SKM-1 (cell line): Measurements from ENCODE around the gene CD68.
"Not testable (repeated sequence)": the region's sequence is repeated elsewhere in the genome, so short reads cannot be mapped to it uniquely, and the experiment has no call there.

Experiments used
- DNase-seq: peaks from one replicate; lab custom pipeline; 2025; ENCODE audit not compliant: unreplicated experiment; lab: John Stamatoyannopoulos, UW

CD68 gene

DNA sequence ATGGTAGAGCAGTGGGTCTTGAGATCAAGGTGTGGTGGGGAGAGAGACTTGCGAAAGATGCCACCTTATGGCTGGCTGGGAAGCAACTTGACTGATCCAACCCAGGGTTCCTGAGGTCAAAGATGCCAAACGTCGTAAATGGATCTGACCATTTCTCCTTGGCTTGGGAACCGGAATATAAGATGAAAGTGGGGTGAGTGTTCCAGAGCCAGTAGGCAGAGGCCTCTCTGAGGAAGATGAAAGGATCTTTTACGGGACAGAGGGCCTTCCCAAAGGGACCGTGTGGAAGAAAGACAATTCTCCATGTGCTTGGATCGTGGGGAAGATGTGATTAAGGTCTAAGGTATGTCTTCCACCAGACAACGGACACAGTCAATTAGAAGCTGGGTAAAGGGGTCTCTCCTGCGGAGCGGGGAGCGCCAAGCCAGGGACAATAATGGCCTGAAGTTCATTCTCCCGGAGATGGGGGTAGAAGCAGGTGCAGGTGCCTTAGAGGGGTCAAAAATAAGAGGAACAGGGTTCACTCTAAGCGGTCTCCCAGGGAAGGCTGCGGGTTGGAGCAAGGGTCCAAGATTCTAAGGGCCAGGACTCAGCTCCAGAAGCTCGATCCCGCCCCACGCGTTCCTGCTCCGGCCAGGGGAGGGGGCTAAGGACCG is 34.5 kb downstream of the CD68 start:
- DNase-seq, result no peak

DNA sequence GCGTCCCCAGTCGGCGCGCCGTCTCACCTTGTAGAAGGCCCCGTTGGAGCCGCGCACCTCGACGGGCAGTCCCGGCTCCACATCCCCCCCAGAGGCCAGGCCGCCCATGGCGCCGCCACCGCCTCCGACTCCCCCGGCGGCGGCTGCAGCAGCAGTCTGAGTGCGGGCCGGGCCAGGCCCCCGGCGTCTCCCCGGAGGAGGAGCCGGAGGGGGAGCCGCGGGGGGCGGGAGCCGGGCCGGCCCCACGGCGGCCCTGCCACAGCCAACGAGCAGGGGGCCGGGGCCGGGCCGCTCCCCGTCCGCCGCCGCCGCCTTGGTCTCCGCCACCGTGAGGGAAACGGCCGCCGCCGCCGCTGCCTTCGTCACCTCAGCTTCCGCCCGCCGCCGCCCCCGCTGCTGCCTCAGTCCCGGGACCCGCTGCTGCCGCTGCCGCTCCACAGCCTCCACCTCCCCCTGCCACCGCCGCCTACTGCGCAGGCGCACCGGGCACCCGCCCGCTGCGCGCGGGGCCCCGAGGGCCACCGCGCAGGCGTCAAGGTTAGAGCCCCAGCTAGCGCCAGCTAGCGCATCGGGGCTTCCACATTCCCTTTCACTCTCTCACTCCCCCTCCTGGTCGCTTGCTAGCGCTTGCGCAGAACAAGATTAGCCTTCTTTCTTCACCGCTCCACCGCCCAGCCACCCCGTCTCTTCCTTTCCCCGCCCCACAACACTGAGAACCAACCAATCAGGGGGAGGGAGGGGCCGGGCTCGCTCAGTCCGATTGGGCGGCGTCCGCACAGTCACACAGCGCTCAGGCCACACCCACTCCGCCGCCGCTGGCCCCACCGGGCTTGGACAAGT is 35.2 kb downstream of the CD68 start, which contains the start of gene FXR2:
Gene FXR2, minus strand, starts transcription at position 473 of the 840 bp plus-strand sequence. Its CDS starts 365 bp downstream, at position 108.
- DNase-seq, result peak; percentile 95

GRCh38 chr17:7615265-7615747 is 35.9 kb downstream of the CD68 start:
- DNase-seq, result no peak

- DNase-seq, result no peak
These were observed 39.2 kb downstream of the CD68 start for GRCh38 chr17:7618608-7619007.

DNA sequence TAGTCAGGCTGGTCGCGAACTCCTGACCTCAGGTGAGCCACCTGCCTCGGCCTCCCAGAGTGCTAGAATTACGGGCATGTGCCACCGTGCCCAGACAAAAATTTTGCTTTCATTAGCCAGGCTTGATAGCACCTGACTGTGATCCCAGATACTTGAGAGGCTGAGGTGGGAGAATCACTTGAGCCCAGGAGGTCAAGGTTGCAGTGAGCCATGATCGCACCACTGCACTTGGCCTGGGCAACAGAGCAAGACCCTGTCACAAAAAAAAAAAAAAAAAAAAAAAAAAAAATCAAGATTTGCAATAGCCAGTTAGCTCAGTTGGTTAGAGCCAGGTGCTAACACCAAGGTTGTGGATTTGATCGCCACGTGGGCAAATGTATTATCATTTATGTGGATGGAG is 41.4 kb downstream of the CD68 start:
- no peak for DNase-seq

- DNase-seq, result no peak
These were observed 44.2 kb downstream of the CD68 start for GRCh38 chr17:7623661-7624060.

GRCh38 chr17:7625749-7626148 is 46.3 kb downstream of the CD68 start:
- DNase-seq, result not testable (repeated sequence)

DNA sequence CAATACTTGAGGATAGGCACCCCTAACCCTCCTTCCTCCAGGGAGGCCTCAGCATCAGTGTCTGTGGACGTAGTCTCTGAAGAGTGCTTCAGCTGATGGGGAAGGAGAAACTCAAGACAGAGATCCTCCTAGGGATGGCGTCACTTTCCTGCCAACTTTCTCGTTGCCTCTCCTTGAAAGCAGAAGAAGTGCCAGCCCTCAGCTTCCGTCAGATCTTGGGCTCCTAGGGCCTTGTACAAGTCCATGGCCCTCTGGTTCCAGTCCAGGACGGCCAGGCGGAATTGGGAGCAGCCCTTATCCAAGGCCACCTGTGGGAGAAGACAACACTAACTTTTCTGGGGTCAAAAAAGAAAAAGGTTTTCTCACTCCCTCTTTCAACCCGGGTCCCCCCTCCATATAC is 46.9 kb downstream of the CD68 start:
- no peak for DNase-seq

DNA sequence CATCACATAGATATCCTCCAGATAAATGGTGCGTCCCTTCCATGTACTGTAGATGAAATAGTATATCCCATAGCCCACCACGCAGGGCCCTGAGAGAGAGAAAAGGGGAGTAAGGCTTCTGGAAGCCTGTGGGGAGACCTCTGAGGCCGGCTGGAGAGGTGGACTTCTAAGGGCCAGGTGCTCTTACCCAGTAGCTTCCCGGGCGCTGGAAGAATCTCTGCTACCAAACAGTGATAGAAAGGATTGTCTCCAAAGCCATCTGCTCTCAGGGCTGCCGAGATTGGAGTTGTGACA is 47.5 kb downstream of the CD68 start:
- DNase-seq, result no peak

GRCh38 chr17:7627250-7628121 is 48.0 kb downstream of the CD68 start, which contains the start of gene SAT2:
SAT2 (minus strand) TSS chr17:7627821; CDS start chr17:7627635, 186 bp downstream.
- DNase-seq, result no peak

- DNase-seq, result no peak
These were observed 50.6 kb downstream of the CD68 start, which contains the start of gene SHBG for GRCh38 chr17:7629939-7630571. SHBG (plus strand) TSS chr17:7630135; CDS start chr17:7630173, 38 bp downstream.
